H1 (cell line): Measurements from ENCODE around the gene SMARCA4. TPM values are rescaled to one million over a fixed set of nuclear protein-coding genes. Genes with fewer than 3 reads are reported as not detected.

Experiments
- CTCF ChIA-PET: fragments of 300-600 bp; sonication (Branson Sonifier 250); formaldehyde crosslinking; loops from one replicate; lab custom pipeline; 2021; ENCODE audit not compliant: partially characterized antibody; lab: Charles Lee
- POLR2A ChIA-PET: fragments of 300-600 bp; sonication (Branson Sonifier 250); formaldehyde crosslinking; loops from one replicate; lab custom pipeline; 2021; ENCODE audit warnings: inconsistent platforms; ENCODE audit not compliant: partially characterized antibody; lab: Charles Lee
- DNase-seq, 2 experiments: peaks; one replicate each; pipeline versions ENCODE4 v3.0.0 to v3.0.0-alpha.2; 2010 to 2022; ENCODE audit warnings: low spot score in 2 of 2, low read depth in 1 of 2, mixed read lengths in 1 of 2
- FAIRE-seq: peaks from 2 replicates; lab custom pipeline; 2011; peaks lifted over from hg19 to GRCh38; lab: Jason Lieb, UNC
- H2AFZ ChIP-seq: 2 replicates; pipeline ENCODE4 v1.8.1; 2012; ENCODE audit warnings: low read length, inconsistent platforms
- H2AK5ac ChIP-seq: 2 replicates; pipeline ENCODE4 v1.6.1; 2013; ENCODE audit warnings: low read depth, low read length
- H2BK120ac ChIP-seq: replicated peaks from 2 replicates; pipeline ENCODE3; 2013; ENCODE audit warnings: low read depth, low read length, inconsistent platforms
- H2BK12ac ChIP-seq: 2 replicates; pipeline ENCODE4 v1.6.1; 2013; ENCODE audit warnings: low read depth, low read length
- H2BK15ac ChIP-seq: 2 replicates; pipeline ENCODE4 v1.6.1; 2013; ENCODE audit warnings: low read length
- H2BK20ac ChIP-seq: 2 replicates; pipeline ENCODE4 v1.6.1; 2013; ENCODE audit warnings: low read length
- H2BK5ac ChIP-seq: 2 replicates; pipeline ENCODE4 v1.6.1; 2013; ENCODE audit warnings: low read depth, low read length
- H3K14ac ChIP-seq: 2 replicates; pipeline ENCODE4 v1.6.1; 2013; ENCODE audit warnings: inconsistent platforms; ENCODE audit not compliant: insufficient read length
- H3K18ac ChIP-seq: 2 replicates; pipeline ENCODE4 v1.6.1; 2013; ENCODE audit warnings: low read length; ENCODE audit errors: extremely low read depth
- H3K23ac ChIP-seq: 2 replicates; pipeline ENCODE4 v1.6.1; 2013; ENCODE audit warnings: inconsistent platforms; ENCODE audit not compliant: insufficient read length
- H3K23me2 ChIP-seq: 2 replicates; pipeline ENCODE4 v1.6.1; 2013; ENCODE audit warnings: low read depth, low read length
- H3K27ac ChIP-seq: 2 replicates; pipeline ENCODE4 v1.6.1; 2011; ENCODE audit warnings: low read depth, low read length, inconsistent platforms
- H3K27me3 ChIP-seq, 4 experiments: replicated peaks in 1 of 4; 1 replicate in 1 of 4; 2 replicates in 3 of 4; pipeline versions ENCODE4 v1.6.1 to v1.8.1; 2011 to 2013; ENCODE audit warnings: low read length in 3 of 4, mild to moderate bottlenecking in 3 of 4, inconsistent platforms in 2 of 4, mixed read lengths in 2 of 4, moderate library complexity in 1 of 4; ENCODE audit not compliant: control insufficient read depth in 3 of 4, insufficient read depth in 3 of 4; ENCODE audit errors: extremely low read depth in 1 of 4
- H3K36me3 ChIP-seq, 4 experiments: 2 replicates each; pipeline versions ENCODE4 v1.6.1 to v1.8.1; 2011 to 2013; ENCODE audit warnings: mild to moderate bottlenecking in 4 of 4, low read length in 3 of 4, moderate library complexity in 2 of 4, control low read depth in 1 of 4, inconsistent platforms in 1 of 4; ENCODE audit not compliant: insufficient read depth in 4 of 4, control insufficient read depth in 2 of 4
- H3K4ac ChIP-seq: replicated peaks from 2 replicates; pipeline ENCODE3; 2013; ENCODE audit warnings: low read length, low read depth, mixed read lengths, inconsistent platforms; ENCODE audit not compliant: insufficient read length
- H3K4me1 ChIP-seq, 4 experiments: replicated peaks in 1 of 4; 1 replicate in 1 of 4; 2 replicates in 3 of 4; pipeline versions ENCODE4 v1.6.1 to v1.8.1; 2011 to 2013; ENCODE audit warnings: low read length in 3 of 4, inconsistent platforms in 2 of 4, mixed read lengths in 1 of 4; ENCODE audit not compliant: insufficient read depth in 4 of 4, control insufficient read depth in 3 of 4
- H3K4me2 ChIP-seq, 2 experiments: 2 replicates each; pipeline versions ENCODE4 v1.6.1 to v1.8.1; 2011 to 2013; ENCODE audit warnings: low read depth in 2 of 2, low read length in 2 of 2, control low read depth in 1 of 2, inconsistent platforms in 1 of 2, mild to moderate bottlenecking in 1 of 2; ENCODE audit not compliant: insufficient read depth in 1 of 2
- H3K4me3 ChIP-seq, 4 experiments: fragments of 200-600, 300-600 bp in 1 of 4; sonication (generic), shearing (Covaris generic), sonication (Bioruptor Twin) in 1 of 4; 2 replicates each; pipeline versions ENCODE4 v1.5.1 to v1.8.1; 2011 to 2016; ENCODE audit warnings: low read length in 4 of 4, low read depth in 3 of 4, control low read depth in 2 of 4, inconsistent platforms in 2 of 4, mild to moderate bottlenecking in 2 of 4, mixed read lengths in 1 of 4, moderate library complexity in 1 of 4; ENCODE audit not compliant: insufficient read depth in 2 of 4; ENCODE audit errors: extremely low read depth in 1 of 4
- H3K56ac ChIP-seq: replicated peaks from 2 replicates; pipeline ENCODE3; 2013; ENCODE audit warnings: low read depth, mild to moderate bottlenecking, mixed read lengths, low read length, inconsistent platforms; ENCODE audit not compliant: insufficient read length
- H3K79me1 ChIP-seq: 2 replicates; pipeline ENCODE4 v1.6.1; 2013; ENCODE audit warnings: low read depth, low read length, control low read depth
- H3K79me2 ChIP-seq, 2 experiments: 2 replicates each; pipeline versions ENCODE4 v1.6.1 to v1.8.1; 2012 to 2013; ENCODE audit warnings: low read length in 2 of 2, mild to moderate bottlenecking in 2 of 2, inconsistent platforms in 1 of 2; ENCODE audit not compliant: insufficient read depth in 2 of 2, control insufficient read depth in 1 of 2
- H3K9ac ChIP-seq, 4 experiments: replicated peaks in 1 of 4; 1 replicate in 1 of 4; 2 replicates in 3 of 4; pipeline versions ENCODE4 v1.6.1 to v1.8.1; 2011 to 2013; ENCODE audit warnings: low read depth in 3 of 4, low read length in 3 of 4, control low read depth in 2 of 4, mild to moderate bottlenecking in 2 of 4, moderate library complexity in 2 of 4, inconsistent platforms in 1 of 4; ENCODE audit errors: extremely low read depth in 1 of 4
- H3K9me3 ChIP-seq, 2 experiments: 2 replicates each; pipeline versions ENCODE4 v1.6.1 to v1.8.1; 2012 to 2013; ENCODE audit warnings: mild to moderate bottlenecking in 2 of 2, moderate library complexity in 2 of 2, control low read depth in 1 of 2, inconsistent platforms in 1 of 2, low read depth in 1 of 2, low read length in 1 of 2, mixed read lengths in 1 of 2; ENCODE audit not compliant: insufficient read depth in 2 of 2
- H4K20me1 ChIP-seq, 2 experiments: replicated peaks in 1 of 2; 2 replicates each; pipeline versions ENCODE3 to v1.8.1; 2011 to 2013; ENCODE audit warnings: inconsistent platforms in 2 of 2, low read length in 2 of 2, mild to moderate bottlenecking in 1 of 2; ENCODE audit not compliant: insufficient read depth in 2 of 2, control insufficient read depth in 1 of 2
- H4K5ac ChIP-seq: 2 replicates; pipeline ENCODE4 v1.6.1; 2013; ENCODE audit warnings: low read length, low read depth, mixed read lengths, inconsistent platforms; ENCODE audit not compliant: insufficient read length
- H4K8ac ChIP-seq: 2 replicates; pipeline ENCODE4 v1.8.0; 2013; ENCODE audit warnings: mild to moderate bottlenecking, moderate library complexity, low read length, inconsistent platforms; ENCODE audit not compliant: insufficient read depth; ENCODE audit errors: extremely low read depth
- H4K91ac ChIP-seq: replicated peaks from 2 replicates; pipeline ENCODE3; 2013; ENCODE audit warnings: low read length, mixed read lengths, inconsistent platforms; ENCODE audit not compliant: insufficient read length
- CBX8 ChIP-seq: fragments of 300-800, 300-1000 bp; sonication (generic); IDR thresholded peaks from 2 replicates; pipeline ENCODE4 v1.7.1; 2016; ENCODE audit warnings: low read depth, low read length, borderline replicate concordance
- CEBPB ChIP-seq: IDR thresholded peaks from 2 replicates; pipeline ENCODE4 v1.6.1; 2012; ENCODE audit warnings: low read depth, low read length
- CTBP2 ChIP-seq: IDR thresholded peaks from 2 replicates; pipeline ENCODE4 v1.7.0; 2011; ENCODE audit warnings: borderline replicate concordance, mild to moderate bottlenecking, moderate library complexity, mixed read lengths, low read length; ENCODE audit not compliant: insufficient read depth, insufficient read length
- EZH2 ChIP-seq: fragments of 200-600 bp; sonication (generic); IDR thresholded peaks from 2 replicates; pipeline ENCODE4 v1.7.1; 2012; ENCODE audit warnings: low read depth, mild to moderate bottlenecking, moderate library complexity, low read length, inconsistent platforms; ENCODE audit not compliant: severe bottlenecking
- GABPA ChIP-seq: IDR thresholded peaks from 2 replicates; pipeline ENCODE4 v1.6.1; 2011; ENCODE audit warnings: mild to moderate bottlenecking, low read length, moderate library complexity, borderline replicate concordance; ENCODE audit not compliant: insufficient read depth
- JUND ChIP-seq: IDR thresholded peaks from 2 replicates; pipeline ENCODE4 v1.6.1; 2011; ENCODE audit warnings: mild to moderate bottlenecking, improper control_type of control experiment, low read length
- KDM5A ChIP-seq: fragments of 200-600 bp; IDR thresholded peaks from 2 replicates; pipeline ENCODE4 v1.7.1; 2012; ENCODE audit warnings: mild to moderate bottlenecking, low read length, inconsistent platforms, mixed read lengths
- POLR2A ChIP-seq, 2 experiments: IDR thresholded peaks; 1 replicate in 1 of 2; 2 replicates in 1 of 2; pipeline ENCODE4 v1.6.1; 2011; ENCODE audit warnings: low read depth in 2 of 2, low read length in 2 of 2, mild to moderate bottlenecking in 2 of 2; ENCODE audit errors: control extremely low read depth in 1 of 2
- POLR2AphosphoS5 ChIP-seq: IDR thresholded peaks from 2 replicates; pipeline ENCODE4 v1.6.1; 2011; ENCODE audit warnings: low read depth, low read length
- POU5F1 ChIP-seq: IDR thresholded peaks from 2 replicates; pipeline ENCODE4 v1.6.1; 2011; ENCODE audit warnings: low read depth, mild to moderate bottlenecking, low read length, moderate library complexity
- RXRA ChIP-seq: IDR thresholded peaks from 2 replicates; pipeline ENCODE4 v1.6.1; 2011; ENCODE audit warnings: low read depth, mild to moderate bottlenecking, low read length, moderate library complexity; ENCODE audit not compliant: insufficient read depth
- SP2 ChIP-seq: IDR thresholded peaks from 2 replicates; pipeline ENCODE4 v1.6.1; 2012; ENCODE audit warnings: mild to moderate bottlenecking, low read length, inconsistent platforms
- SP4 ChIP-seq: IDR thresholded peaks from 2 replicates; pipeline ENCODE4 v1.6.1; 2012; ENCODE audit warnings: low read length, inconsistent platforms
- TAF7 ChIP-seq: optimal IDR thresholded peaks from 2 replicates; pipeline ENCODE3; 2011; ENCODE audit warnings: low read depth, mild to moderate bottlenecking, inconsistent platforms, low read length, moderate library complexity, borderline replicate concordance
- TCF12 ChIP-seq: IDR thresholded peaks from 2 replicates; pipeline ENCODE4 v1.6.1; 2011; ENCODE audit warnings: low read depth, mild to moderate bottlenecking, low read length
- TEAD4 ChIP-seq: IDR thresholded peaks from 2 replicates; pipeline ENCODE4 v1.6.1; 2012; ENCODE audit warnings: low read depth, low read length, inconsistent platforms, mixed read lengths
- WGBS, 2 experiments: shearing (Covaris generic) in 1 of 2; methylation state at CpG; one replicate each; pipeline versions ENCODE4 v1.1.6 to v1.1.7; 2013 to 2015; ENCODE audit warnings: low lambda C conversion rate in 2 of 2, mixed read lengths in 2 of 2, inconsistent platforms in 1 of 2, low coverage in 1 of 2, missing lambda C conversion rate in 1 of 2; ENCODE audit not compliant: insufficient replicate concordance in 2 of 2, insufficient coverage in 1 of 2, insufficient read length in 1 of 2; ENCODE audit errors: extremely low coverage in 1 of 2, missing lambda C conversion rate in 1 of 2; 5-methylcytosine and 5-hydroxymethylcytosine counted together
- polyA plus RNA-seq, 7 experiments: library from polyadenylated mRNA; depleted of rRNA in 3 of 7; stranded (reverse) in 5 of 7; unstranded in 2 of 7; fragments of >200 nt in 5 of 7; fragments of 200-250 nt in 2 of 7; gene quantifications; 1 replicate in 5 of 7; 2 replicates in 1 of 7; 4 replicates in 1 of 7; pipeline versions ENCODE4 v1.2.1 to v1.2.3, GENCODE V29; 2011 to 2013; ENCODE audit warnings: missing spikeins in 2 of 7, mixed read lengths in 2 of 7
- total RNA-seq: library from RNA; stranded (reverse); fragmentation: NEBNext Ultra II Directional; extraction: Animal tissue kit (Norgen Biotek cat#: 25700); gene quantifications from 2 replicates; pipeline ENCODE4 v1.2.1, GENCODE V29; 2021

SMARCA4 gene
- total and polyA plus RNA-seq, 2 of the 8 experiments (the other 6 are each of a cell fraction or from before 2014, with no cell fraction given): 86.4 to 263 TPM

- Histone ChIP-seq H3K4me2 (no peak overlapping the region), H3K4me1 (peaks cover 0 to 3% (median 0%) of the 10 kb centered on the region in 4 experiments; a peak in 1 of 7 replicates), H3K4ac (no peak overlapping the region), H4K8ac (no peak overlapping the region), H2BK120ac (no peak overlapping the region), H3K27me3 (no peaks in the 10 kb centered on the region), H2AFZ (no peak overlapping the region), H2BK20ac (no peak overlapping the region), H2BK12ac (no peak overlapping the region), H4K20me1 (peaks cover 8 to 26% of the 10 kb centered on the region in 2 experiments), H3K79me2 (peaks cover 0 to 12% of the 10 kb centered on the region in 2 experiments; a peak in 3 of 4 replicates), H3K14ac (no peak overlapping the region), H3K56ac (no peak overlapping the region), H4K5ac (no peak overlapping the region), H2AK5ac (no peak overlapping the region), H3K9me3 (no peaks in the 10 kb centered on the region), H3K23ac (no peak overlapping the region), H3K4me3 (no peak overlapping the region), H2BK15ac (no peak overlapping the region), H2BK5ac (no peak overlapping the region), H3K23me2 (no peaks in the 10 kb centered on the region), H3K36me3 (peaks cover 51 to 95% (median 79%) of the 10 kb centered on the region in 4 experiments), H3K9ac (no peak overlapping the region), H4K91ac (no peak overlapping the region), H3K27ac (no peak overlapping the region), H3K79me1 (peaks cover 4% of the 10 kb centered on the region; the same call in 1 of the 2 replicates), H3K18ac (no peak overlapping the region)
- POLR2A ChIA-PET: no interaction called here
- 98% methylated on average over 13 of the region's 13 CpGs; no CpG with 5 or more reads in 1 of the 2 experiments for WGBS, 2 experiments
- CTCF ChIA-PET: interaction anchor here (4.2 kb wide), 1 partner anchor 20 kb away, joined by 13 read pairs; no protein-coding TSS in a partner anchor
- FAIRE-seq (no peak), DNase-seq (no peak)
- TF ChIP-seq TEAD4 (no peak), TCF12 (no peak), POLR2AphosphoS5 (no peak), POU5F1 (no peak), TAF7 (no peak), GABPA (no peak), POLR2A (IDR thresholded peaks at IDR 0.05; ENCODE audit: control extremely low read depth in 1 of 2, low read depth in 2 of 2, low read length in 2 of 2) (no peak), KDM5A (no peak), CTBP2 (no peak), SP4 (no peak), CEBPB (no peak), SP2 (no peak), RXRA (no peak), EZH2 (no peak), CBX8 (no peak), JUND (no peak)
These were observed 145.6 kb downstream of the SMARCA4 start for GRCh38 chr19:11106477-11106876.
